ENCODE data around the gene PDE11A. TPM values are rescaled to one million over a fixed set of nuclear protein-coding genes. Genes with fewer than 3 reads are reported as not detected.

The PDE11A gene
- total RNA-seq, 2 experiments from 2014 or later = not detected

DNA sequence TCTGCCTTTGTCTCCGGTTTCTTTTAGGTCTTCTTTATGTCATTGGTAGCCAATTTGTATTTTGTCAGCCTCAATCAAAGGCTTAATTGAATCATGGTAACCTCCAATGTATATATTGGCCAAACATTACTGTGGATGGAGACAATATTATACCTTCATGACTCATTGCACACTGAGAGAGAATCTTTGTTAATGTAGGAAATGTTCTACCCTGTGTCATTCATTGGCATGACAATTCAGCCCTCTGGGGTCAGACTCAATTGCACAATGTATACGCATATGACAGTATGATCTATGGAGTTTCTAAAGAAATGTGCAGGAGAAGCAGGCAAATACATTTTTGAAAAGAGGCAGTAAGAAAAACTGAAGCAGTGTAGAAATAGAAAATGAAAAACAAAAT is 162.6 kb downstream of the PDE11A start:
- Histone ChIP-seq H3K9me3 (ENCODE audit: control insufficient read depth in 1 of 2, insufficient read depth in 1 of 2, low read length in 2 of 2) (no peaks in the 10 kb centered on the region), H3K27ac (ENCODE audit: low read depth in 1 of 2, low read length in 2 of 2) (no peak overlapping the region), H3K4me1 (ENCODE audit: insufficient read depth, low read length) (peaks cover 3% of the 10 kb centered on the region), H3K4me3 (ENCODE audit: low read length) (no peak overlapping the region), H3K27me3 (ENCODE audit: control insufficient read depth in 1 of 2, insufficient read depth in 2 of 2, low read length in 2 of 2) (no peaks in the 10 kb centered on the region), H3K36me3 (ENCODE audit: insufficient read depth, low read length) (no peaks in the 10 kb centered on the region)
- H3K4me3 Mint-ChIP-seq = no peak overlapping the region
- DNase-seq (no peak), ATAC-seq (ENCODE audit: poor library complexity) (no peak)
- no peak overlapping the region for H3K27ac Mint-ChIP-seq
- H3K9me3 Mint-ChIP-seq = no peaks in the 10 kb centered on the region
- ChIA-PET POLR2A (no interaction called here), CTCF (interaction anchor here (1.0 kb wide), 1 partner anchor 10 kb away, joined by 3 read pairs; no protein-coding TSS in a partner anchor)
- H3K36me3 Mint-ChIP-seq (ENCODE audit: low read depth) = no peaks in the 10 kb centered on the region
- TF ChIP-seq, protein P1, sequence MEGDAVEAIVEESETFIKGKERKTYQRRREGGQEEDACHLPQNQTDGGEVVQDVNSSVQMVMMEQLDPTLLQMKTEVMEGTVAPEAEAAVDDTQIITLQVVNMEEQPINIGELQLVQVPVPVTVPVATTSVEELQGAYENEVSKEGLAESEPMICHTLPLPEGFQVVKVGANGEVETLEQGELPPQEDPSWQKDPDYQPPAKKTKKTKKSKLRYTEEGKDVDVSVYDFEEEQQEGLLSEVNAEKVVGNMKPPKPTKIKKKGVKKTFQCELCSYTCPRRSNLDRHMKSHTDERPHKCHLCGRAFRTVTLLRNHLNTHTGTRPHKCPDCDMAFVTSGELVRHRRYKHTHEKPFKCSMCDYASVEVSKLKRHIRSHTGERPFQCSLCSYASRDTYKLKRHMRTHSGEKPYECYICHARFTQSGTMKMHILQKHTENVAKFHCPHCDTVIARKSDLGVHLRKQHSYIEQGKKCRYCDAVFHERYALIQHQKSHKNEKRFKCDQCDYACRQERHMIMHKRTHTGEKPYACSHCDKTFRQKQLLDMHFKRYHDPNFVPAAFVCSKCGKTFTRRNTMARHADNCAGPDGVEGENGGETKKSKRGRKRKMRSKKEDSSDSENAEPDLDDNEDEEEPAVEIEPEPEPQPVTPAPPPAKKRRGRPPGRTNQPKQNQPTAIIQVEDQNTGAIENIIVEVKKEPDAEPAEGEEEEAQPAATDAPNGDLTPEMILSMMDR (IDR thresholded peaks at IDR 0.05) = no peak
- intact Hi-C loops (cut with DNase I, micrococcal nuclease) = loop anchor here in 1 of 2 experiments (5.0 kb wide), 1 partner anchor 507 kb away; no protein-coding TSS in a partner anchor
- no peaks in the 10 kb centered on the region for H3K27me3 Mint-ChIP-seq
- no peaks in the 10 kb centered on the region for H3K4me1 Mint-ChIP-seq (ENCODE audit: low read depth)

DNA sequence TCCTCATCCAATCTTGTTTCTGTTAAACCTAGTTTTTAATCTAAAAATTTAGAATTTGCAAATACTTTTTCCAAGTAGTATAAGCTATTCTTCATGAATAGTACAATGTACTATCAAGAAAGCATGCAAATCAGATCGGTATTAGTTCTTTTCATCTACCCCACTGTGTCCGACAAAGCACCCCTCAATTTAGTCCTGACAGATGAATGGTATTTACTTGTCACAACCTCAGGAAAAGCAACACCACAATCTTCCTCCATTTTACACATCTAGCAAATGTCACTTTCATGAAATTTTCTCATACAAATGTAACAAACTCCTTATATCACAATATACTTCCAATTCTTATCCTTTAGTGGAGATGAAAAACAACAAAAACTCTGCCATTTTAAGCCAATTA is 163.8 kb downstream of the PDE11A start:
- Histone ChIP-seq H3K9me3 (ENCODE audit: control insufficient read depth in 1 of 2, insufficient read depth in 1 of 2, low read length in 2 of 2) (no peaks in the 10 kb centered on the region), H3K4me1 (ENCODE audit: insufficient read depth, low read length) (peaks cover 3% of the 10 kb centered on the region), H3K36me3 (ENCODE audit: insufficient read depth, low read length) (no peaks in the 10 kb centered on the region), H3K4me3 (ENCODE audit: low read length) (no peak overlapping the region), H3K27me3 (ENCODE audit: control insufficient read depth in 1 of 2, insufficient read depth in 2 of 2, low read length in 2 of 2) (no peaks in the 10 kb centered on the region), H3K27ac (ENCODE audit: low read depth in 1 of 2, low read length in 2 of 2) (no peak overlapping the region)
- no peaks in the 10 kb centered on the region for H3K27me3 Mint-ChIP-seq
- TF ChIP-seq, protein P1 (IDR thresholded peaks at IDR 0.05) = no peak
- CTCF ChIA-PET = interaction anchor here (1.0 kb wide), 1 partner anchor 9 kb away, joined by 3 read pairs; no protein-coding TSS in a partner anchor
- ATAC-seq (ENCODE audit: poor library complexity) (no peak), DNase-seq (no peak)
- intact Hi-C loops (cut with DNase I, micrococcal nuclease) = loop anchor here in 1 of 2 experiments (5.0 kb wide), 1 partner anchor 508 kb away; no protein-coding TSS in a partner anchor
- no peak overlapping the region for H3K27ac Mint-ChIP-seq
- no peaks in the 10 kb centered on the region for H3K9me3 Mint-ChIP-seq
- no peak overlapping the region for H3K4me3 Mint-ChIP-seq
- H3K4me1 Mint-ChIP-seq (ENCODE audit: low read depth) = no peaks in the 10 kb centered on the region
- POLR2A ChIA-PET = no interaction called here
- H3K36me3 Mint-ChIP-seq (ENCODE audit: low read depth) = no peaks in the 10 kb centered on the region

DNA sequence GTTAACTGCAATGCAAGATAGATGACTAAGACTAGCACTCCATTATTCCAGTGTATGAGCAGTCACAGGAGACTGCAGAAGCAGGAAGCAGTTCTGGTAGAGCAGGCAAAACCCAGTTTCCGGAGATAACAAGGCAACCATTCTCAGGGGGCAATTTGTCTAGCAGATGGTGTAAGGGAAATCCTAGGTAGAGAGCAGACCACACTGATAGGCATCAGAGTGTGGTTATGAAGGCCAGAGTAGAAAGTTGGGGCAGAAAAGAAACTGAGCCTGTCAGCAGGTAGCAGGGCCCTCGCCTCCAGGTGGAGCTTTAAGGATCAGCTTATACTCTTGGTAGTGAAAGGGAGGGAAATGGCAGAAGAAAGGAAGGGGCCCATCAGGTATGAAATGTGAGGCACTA is 164.4 kb downstream of the PDE11A start:
- no peak overlapping the region for H3K27ac ChIP-seq (ENCODE audit: low read depth in 1 of 2, low read length in 2 of 2)
- no peaks in the 10 kb centered on the region for H3K36me3 ChIP-seq (ENCODE audit: insufficient read depth, low read length)
- no peaks in the 10 kb centered on the region for H3K27me3 Mint-ChIP-seq
- intact Hi-C loops (cut with DNase I, micrococcal nuclease) = loop anchor here in 1 of 2 experiments (5.0 kb wide), 1 partner anchor 509 kb away; no protein-coding TSS in a partner anchor
- ATAC-seq (ENCODE audit: poor library complexity) = no peak
- POLR2A ChIA-PET = no interaction called here
- no peaks in the 10 kb centered on the region for H3K4me1 Mint-ChIP-seq (ENCODE audit: low read depth)
- DNase-seq = no peak
- H3K9me3 ChIP-seq (ENCODE audit: control insufficient read depth in 1 of 2, insufficient read depth in 1 of 2, low read length in 2 of 2) = no peaks in the 10 kb centered on the region
- no peaks in the 10 kb centered on the region for H3K36me3 Mint-ChIP-seq (ENCODE audit: low read depth)
- no peaks in the 10 kb centered on the region for H3K9me3 Mint-ChIP-seq
- no peak overlapping the region for H3K4me3 ChIP-seq (ENCODE audit: low read length)
- H3K27ac Mint-ChIP-seq = no peak overlapping the region
- H3K4me1 ChIP-seq (ENCODE audit: insufficient read depth, low read length) = peaks cover 3% of the 10 kb centered on the region
- no peaks in the 10 kb centered on the region for H3K27me3 ChIP-seq (ENCODE audit: control insufficient read depth in 1 of 2, insufficient read depth in 2 of 2, low read length in 2 of 2)
- no peak overlapping the region for H3K4me3 Mint-ChIP-seq
- CTCF ChIA-PET = no interaction called here
- TF ChIP-seq, protein P1 (IDR thresholded peaks at IDR 0.05) = no peak
